Measurements from ENCODE around the gene DNAH10.

DNA sequence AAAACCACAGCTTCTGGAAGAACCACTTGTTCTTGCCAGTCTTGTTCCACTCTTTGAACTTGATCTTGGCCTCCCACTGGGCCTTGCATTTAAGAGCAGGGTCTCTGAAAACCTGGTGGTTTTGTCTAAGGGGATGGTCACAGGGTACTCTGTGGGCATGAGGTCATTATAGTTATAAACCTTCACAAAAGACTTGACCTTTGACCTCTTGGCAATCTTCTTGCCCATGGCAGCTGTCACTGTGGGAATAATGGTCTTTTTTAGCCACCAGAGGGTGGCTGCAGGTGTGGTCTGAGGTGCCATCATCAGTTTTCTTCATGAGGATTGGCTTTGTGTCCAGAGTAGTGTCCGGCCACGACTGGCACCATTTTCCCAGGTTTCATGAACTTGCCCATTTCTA is 40.9 kb upstream of the DNAH10 start:
- TF ChIP-seq POLR2A (IDR thresholded peaks at IDR 0.05): no peak
- TF ChIP-seq, protein P1, sequence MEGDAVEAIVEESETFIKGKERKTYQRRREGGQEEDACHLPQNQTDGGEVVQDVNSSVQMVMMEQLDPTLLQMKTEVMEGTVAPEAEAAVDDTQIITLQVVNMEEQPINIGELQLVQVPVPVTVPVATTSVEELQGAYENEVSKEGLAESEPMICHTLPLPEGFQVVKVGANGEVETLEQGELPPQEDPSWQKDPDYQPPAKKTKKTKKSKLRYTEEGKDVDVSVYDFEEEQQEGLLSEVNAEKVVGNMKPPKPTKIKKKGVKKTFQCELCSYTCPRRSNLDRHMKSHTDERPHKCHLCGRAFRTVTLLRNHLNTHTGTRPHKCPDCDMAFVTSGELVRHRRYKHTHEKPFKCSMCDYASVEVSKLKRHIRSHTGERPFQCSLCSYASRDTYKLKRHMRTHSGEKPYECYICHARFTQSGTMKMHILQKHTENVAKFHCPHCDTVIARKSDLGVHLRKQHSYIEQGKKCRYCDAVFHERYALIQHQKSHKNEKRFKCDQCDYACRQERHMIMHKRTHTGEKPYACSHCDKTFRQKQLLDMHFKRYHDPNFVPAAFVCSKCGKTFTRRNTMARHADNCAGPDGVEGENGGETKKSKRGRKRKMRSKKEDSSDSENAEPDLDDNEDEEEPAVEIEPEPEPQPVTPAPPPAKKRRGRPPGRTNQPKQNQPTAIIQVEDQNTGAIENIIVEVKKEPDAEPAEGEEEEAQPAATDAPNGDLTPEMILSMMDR (IDR thresholded peaks at IDR 0.05): no peak

Data from adrenal gland (tissue), 5 donors.